GM19351 (cell line): ENCODE results near the gene HLA-DQA2.
"Not testable (repeated sequence)": the region's sequence is repeated elsewhere in the genome, so short reads cannot be mapped to it uniquely, and the experiment has no call there.

Experiments
- ATAC-seq: cut with Tn5 transposase; IDR thresholded peaks from one replicate; pipeline ENCODE4 v1.9.1; 2021; ENCODE audit warnings: mild to moderate bottlenecking, moderate library complexity; ENCODE audit not compliant: unreplicated experiment

Gene HLA-DQA2

GRCh38 chr6:32741031-32741960 is at the start of gene HLA-DQA2:
Gene HLA-DQA2, plus strand, starts transcription at chr6:32741391. Its CDS starts 53 bp downstream, at chr6:32741444.
- no peak for ATAC-seq

DNA sequence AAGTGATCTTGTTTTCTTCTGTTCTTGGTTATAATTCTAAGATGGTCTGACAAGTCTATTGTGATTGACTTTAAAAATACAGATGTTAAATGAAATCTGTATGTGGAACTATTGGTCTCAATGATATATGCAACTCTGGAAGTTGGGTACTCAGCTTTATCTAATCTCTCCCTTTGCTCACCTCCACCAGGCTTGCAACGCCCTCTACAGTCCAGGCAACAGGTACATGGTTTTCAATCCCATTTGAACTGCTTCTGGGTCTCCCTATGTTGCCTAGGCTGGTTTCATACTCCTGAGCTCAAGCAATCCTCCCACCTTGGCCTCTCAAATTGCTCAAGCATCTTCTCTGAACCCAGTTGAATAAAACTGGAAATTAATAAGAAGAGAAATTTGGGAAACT is 49.2 kb upstream of the HLA-DQA2 start:
- no peak for ATAC-seq

GRCh38 chr6:32697031-32697430 is 44.2 kb upstream of the HLA-DQA2 start:
- ATAC-seq: no peak

- no peak for ATAC-seq
Observed at GRCh38 chr6:32700391-32701040, 40.7 kb upstream of the HLA-DQA2 start.

- ATAC-seq: no peak
Observed at GRCh38 chr6:32703347-32703746, 37.8 kb upstream of the HLA-DQA2 start.

DNA sequence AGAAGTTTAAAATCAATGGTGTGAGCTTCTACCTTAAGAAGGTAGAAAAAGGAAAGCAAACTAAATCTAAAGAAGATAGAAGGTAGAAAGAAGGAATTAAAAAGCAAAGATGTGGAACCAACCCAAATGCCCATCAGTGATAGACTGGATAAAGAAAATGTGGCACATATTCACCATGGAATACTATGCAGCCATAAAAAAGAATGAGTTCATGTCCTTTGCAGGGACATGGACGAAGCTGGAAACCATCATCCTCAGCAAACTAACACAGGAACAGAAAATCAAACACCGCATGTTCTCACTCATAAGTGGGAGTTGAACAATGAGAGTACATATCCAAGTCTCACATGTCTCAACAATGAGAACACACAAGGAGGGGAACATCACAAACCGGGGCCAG is 36.0 kb upstream of the HLA-DQA2 start:
- not testable (repeated sequence) for ATAC-seq

- no peak for ATAC-seq
Observed at GRCh38 chr6:32709625-32710024, 31.6 kb upstream of the HLA-DQA2 start.

- ATAC-seq: no peak
Observed at GRCh38 chr6:32713241-32713640, 27.9 kb upstream of the HLA-DQA2 start.

GRCh38 chr6:32716396-32716795 is 24.8 kb upstream of the HLA-DQA2 start:
- ATAC-seq: no peak

DNA sequence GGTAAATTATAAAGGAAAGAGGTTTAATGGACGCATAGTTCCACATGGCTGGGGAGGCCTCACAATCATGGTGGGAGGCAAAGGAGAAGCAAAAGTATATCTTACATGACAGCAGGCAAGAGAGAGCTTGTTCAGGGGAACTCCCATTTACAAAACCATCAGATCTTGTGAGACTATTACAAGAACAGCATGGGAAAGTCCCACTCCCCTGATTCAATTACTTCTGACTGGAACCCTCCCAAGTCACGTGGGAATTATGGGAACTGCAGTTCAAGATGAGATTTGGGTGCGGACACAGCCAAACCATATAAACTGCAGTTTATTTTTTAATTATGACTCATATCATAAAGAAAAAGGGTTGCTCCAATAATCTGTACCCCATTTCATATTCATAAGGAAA is 22.3 kb upstream of the HLA-DQA2 start:
- ATAC-seq: no peak

DNA sequence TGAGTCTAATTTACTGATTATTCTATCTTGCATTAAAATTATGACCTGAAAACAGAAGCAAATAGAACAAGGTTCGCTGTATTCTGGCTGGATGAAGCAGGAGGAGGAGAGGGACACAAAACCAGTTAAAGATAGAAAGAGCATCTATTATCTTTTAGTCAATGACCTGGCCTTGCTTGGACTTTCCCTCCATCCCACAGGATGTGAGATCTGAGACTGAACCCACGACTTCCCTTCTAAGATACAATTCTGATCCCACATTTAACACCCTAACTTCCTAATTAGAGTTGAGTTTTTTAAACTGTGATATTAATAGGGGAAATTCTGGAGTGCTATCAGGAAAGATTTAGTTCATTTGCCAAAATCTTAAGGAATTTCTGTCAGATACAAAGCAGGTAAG is 3.1 kb upstream of the HLA-DQA2 start:
- ATAC-seq: no peak

DNA sequence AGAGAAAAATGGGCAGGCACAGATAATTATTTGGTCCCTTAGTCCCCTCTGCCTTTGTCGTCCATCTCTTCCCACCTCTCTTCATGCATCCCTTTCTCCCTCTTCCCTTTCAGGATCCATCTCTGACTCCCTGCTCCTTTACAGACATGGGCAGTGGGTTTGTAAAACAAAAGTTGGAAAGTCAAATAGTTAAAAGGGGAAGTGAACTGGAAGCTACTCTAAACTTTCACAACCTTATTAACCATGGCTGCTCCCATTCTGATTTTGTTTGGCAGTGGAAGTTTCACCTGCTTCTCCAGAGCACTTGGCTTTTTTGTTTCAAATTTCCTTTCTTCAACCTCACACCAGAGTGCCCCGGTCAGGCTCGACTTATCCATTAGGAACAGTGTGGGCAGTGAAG is 1.2 kb downstream of the HLA-DQA2 start:
- no peak for ATAC-seq

- ATAC-seq: no peak
Observed at GRCh38 chr6:32744776-32745175, 3.6 kb downstream of the HLA-DQA2 start.

GRCh38 chr6:32745649-32746048 is 4.5 kb downstream of the HLA-DQA2 start:
- not testable (repeated sequence) for ATAC-seq

GRCh38 chr6:32752580-32752979 is 11.4 kb downstream of the HLA-DQA2 start:
- no peak for ATAC-seq

- ATAC-seq: no peak
Observed at GRCh38 chr6:32759669-32760068, 18.5 kb downstream of the HLA-DQA2 start.

DNA sequence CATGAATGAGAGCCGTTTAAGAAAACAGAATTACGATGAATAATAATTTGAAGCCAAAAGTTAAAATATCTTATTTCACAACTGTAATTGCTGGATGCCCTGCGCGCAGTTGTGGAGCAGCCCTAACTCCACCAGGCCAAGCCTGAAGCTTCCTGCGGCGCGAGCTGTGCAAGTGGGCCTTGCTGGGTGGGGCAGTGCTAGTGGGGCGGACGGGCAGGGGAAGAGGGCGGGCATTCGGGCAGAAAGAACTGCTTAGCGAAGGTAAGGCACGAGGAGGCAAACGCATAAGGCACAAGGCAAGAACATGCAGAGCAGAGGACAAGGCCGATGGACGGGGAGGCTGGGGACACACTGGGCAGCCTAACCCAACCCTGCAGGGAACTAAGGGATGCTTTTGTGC is 19.9 kb downstream of the HLA-DQA2 start:
- no peak for ATAC-seq

- ATAC-seq: no peak
Observed at GRCh38 chr6:32761548-32761947, 20.4 kb downstream of the HLA-DQA2 start.

- no peak for ATAC-seq
Observed at GRCh38 chr6:32763421-32763820, 22.2 kb downstream of the HLA-DQA2 start, which contains the start of gene HLA-DQB2. Gene HLA-DQB2, minus strand, starts transcription at chr6:32763532. Its CDS starts 62 bp downstream, at chr6:32763470.

- no peak for ATAC-seq
Observed at GRCh38 chr6:32764048-32764447, 22.9 kb downstream of the HLA-DQA2 start.

DNA sequence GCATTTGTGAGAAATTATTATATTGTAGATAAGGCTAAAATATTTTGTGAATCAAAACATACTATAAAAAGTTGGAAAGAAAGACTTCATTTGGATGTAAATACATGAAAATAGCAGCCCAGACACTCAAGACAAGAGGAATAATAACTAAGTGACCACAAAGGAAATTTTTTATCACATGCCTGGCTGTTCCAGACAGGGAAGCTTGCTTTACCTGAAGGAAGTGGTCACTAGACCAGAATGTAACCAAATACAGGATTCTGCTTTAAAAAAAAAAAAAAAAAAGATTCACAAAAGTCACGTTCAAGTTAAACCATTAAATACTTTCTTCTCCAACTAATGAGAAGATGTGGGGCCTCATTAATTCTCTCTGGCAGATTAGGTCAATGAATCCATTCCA is 31.5 kb downstream of the HLA-DQA2 start:
- ATAC-seq: no peak

DNA sequence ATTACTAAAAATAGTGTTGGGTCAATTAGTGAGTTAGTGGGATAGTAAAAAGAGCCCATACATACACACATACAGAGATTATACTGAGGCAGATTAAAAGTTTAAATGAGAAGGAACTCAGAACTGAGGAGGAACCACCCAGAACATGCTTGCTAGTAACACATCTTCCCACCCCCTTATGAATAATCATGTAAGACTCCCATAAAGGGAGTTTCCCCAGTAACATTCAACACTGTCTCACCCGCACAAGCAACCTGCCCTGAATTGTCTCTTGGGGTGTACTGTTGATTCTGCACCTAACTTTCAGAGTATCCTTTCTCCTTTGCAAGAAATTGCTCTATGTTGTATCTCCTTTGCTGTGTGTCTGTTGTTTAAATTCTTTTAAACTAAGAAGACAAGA is 33.2 kb downstream of the HLA-DQA2 start:
- ATAC-seq: no peak
